ENCODE results near the gene BMP2K. TPM values are rescaled to one million over a fixed set of nuclear protein-coding genes. Genes with fewer than 3 reads are reported as not detected.
"Not testable (repeated sequence)": the region's sequence is repeated elsewhere in the genome, so short reads cannot be mapped to it uniquely, and the experiment has no call there.

BMP2K gene
- total RNA-seq, 2 donors from 2014 or later = 43.6 to 52.6 TPM

GRCh38 chr4:78899302-78899701 lies 123.2 kb downstream of the BMP2K start:
- TF ChIP-seq, protein P1, sequence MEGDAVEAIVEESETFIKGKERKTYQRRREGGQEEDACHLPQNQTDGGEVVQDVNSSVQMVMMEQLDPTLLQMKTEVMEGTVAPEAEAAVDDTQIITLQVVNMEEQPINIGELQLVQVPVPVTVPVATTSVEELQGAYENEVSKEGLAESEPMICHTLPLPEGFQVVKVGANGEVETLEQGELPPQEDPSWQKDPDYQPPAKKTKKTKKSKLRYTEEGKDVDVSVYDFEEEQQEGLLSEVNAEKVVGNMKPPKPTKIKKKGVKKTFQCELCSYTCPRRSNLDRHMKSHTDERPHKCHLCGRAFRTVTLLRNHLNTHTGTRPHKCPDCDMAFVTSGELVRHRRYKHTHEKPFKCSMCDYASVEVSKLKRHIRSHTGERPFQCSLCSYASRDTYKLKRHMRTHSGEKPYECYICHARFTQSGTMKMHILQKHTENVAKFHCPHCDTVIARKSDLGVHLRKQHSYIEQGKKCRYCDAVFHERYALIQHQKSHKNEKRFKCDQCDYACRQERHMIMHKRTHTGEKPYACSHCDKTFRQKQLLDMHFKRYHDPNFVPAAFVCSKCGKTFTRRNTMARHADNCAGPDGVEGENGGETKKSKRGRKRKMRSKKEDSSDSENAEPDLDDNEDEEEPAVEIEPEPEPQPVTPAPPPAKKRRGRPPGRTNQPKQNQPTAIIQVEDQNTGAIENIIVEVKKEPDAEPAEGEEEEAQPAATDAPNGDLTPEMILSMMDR (IDR thresholded peaks at IDR 0.05) = no peak
- Histone ChIP-seq H3K36me3 (peaks cover 13% of the 10 kb centered on the region), H3K4me1 (no peaks in the 10 kb centered on the region), H3K9me3 (no peaks in the 10 kb centered on the region), H3K4me3 (no peak overlapping the region), H3K27ac (no peak overlapping the region), H3K27me3 (no peaks in the 10 kb centered on the region)
- no peak for DNase-seq (ENCODE audit: low spot score)

- Histone ChIP-seq H3K36me3 (no peaks in the 10 kb centered on the region), H3K4me1 (no peaks in the 10 kb centered on the region), H3K4me3 (no peak overlapping the region), H3K9me3 (no peaks in the 10 kb centered on the region), H3K27ac (no peak overlapping the region), H3K27me3 (no peaks in the 10 kb centered on the region)
- TF ChIP-seq, protein P1 (IDR thresholded peaks at IDR 0.05) = no peak
- DNase-seq (ENCODE audit: low spot score) = no peak
These were observed 125.7 kb downstream of the BMP2K start for GRCh38 chr4:78901882-78902281.

GRCh38 chr4:78902298-78902697 lies 126.1 kb downstream of the BMP2K start:
- Histone ChIP-seq H3K27me3 (no peaks in the 10 kb centered on the region), H3K27ac (no peak overlapping the region), H3K9me3 (no peaks in the 10 kb centered on the region), H3K4me3 (no peak overlapping the region), H3K4me1 (no peaks in the 10 kb centered on the region), H3K36me3 (no peaks in the 10 kb centered on the region)
- TF ChIP-seq, protein P1 (IDR thresholded peaks at IDR 0.05) = no peak
- no peak for DNase-seq (ENCODE audit: low spot score)

- Histone ChIP-seq H3K27ac (no peak overlapping the region), H3K4me3 (no peak overlapping the region), H3K27me3 (no peaks in the 10 kb centered on the region), H3K9me3 (no peaks in the 10 kb centered on the region), H3K4me1 (no peaks in the 10 kb centered on the region), H3K36me3 (no peaks in the 10 kb centered on the region)
- DNase-seq (ENCODE audit: low spot score) = no peak
- TF ChIP-seq, protein P1 (IDR thresholded peaks at IDR 0.05) = no peak
These were observed 128.0 kb downstream of the BMP2K start for GRCh38 chr4:78904143-78904542.

- no peaks in the 10 kb centered on the region for H3K27me3 ChIP-seq
- no peaks in the 10 kb centered on the region for H3K4me1 ChIP-seq
- H3K36me3 ChIP-seq = peaks cover 6% of the 10 kb centered on the region
- no peak overlapping the region for H3K27ac ChIP-seq
- TF ChIP-seq, protein P1 (IDR thresholded peaks at IDR 0.05) = no peak
- H3K4me3 ChIP-seq = no peak overlapping the region
- no peaks in the 10 kb centered on the region for H3K9me3 ChIP-seq
- DNase-seq (ENCODE audit: low spot score) = no peak
These were observed 131.5 kb downstream of the BMP2K start for GRCh38 chr4:78907638-78908037.

DNA sequence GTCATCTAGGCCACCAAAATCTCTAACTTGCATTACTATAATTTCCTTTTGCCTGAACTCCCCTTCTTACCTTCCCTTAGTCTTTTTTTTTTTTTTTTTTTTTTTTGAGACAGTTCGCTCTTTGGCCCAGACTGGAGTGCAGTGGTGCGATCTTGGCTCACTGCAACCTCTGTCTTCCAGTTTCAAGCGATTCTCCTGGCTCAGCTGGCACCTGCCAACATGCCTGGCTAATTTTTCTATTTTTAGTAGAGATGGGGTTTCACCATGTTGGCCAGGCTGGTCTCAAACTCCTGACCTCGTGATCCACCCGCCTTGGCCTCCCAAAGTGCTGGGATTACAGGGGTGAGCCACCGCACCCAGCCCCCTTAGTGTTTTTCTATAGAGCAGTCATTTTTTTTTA lies 132.8 kb downstream of the BMP2K start:
- not testable (repeated sequence) for H3K27me3 ChIP-seq; DNase-seq (ENCODE audit: low spot score); H3K27ac ChIP-seq; H3K4me3 ChIP-seq; H3K4me1 ChIP-seq; H3K36me3 ChIP-seq; H3K9me3 ChIP-seq

Measured in right atrium auricular region (tissue), 2 donors.